HEK293T (cell line): ENCODE results near the gene TMEM135.

Source experiments
- FOXA1 ChIP-seq: fragments of 450-650 bp; IDR thresholded peaks from 2 replicates; pipeline ENCODE4 v1.6.1; 2016; ENCODE audit warnings: mild to moderate bottlenecking
- HDGF ChIP-seq: fragments of 450-650 bp; IDR thresholded peaks from 2 replicates; pipeline ENCODE4 v1.6.1; 2017; ENCODE audit warnings: antibody characterized with exemption, borderline replicate concordance
- LEF1 ChIP-seq: fragments of 450-650 bp; IDR thresholded peaks from 2 replicates; pipeline ENCODE4 v1.6.1; 2017; ENCODE audit warnings: mild to moderate bottlenecking, borderline replicate concordance
- NFRKB ChIP-seq: fragments of 450-650 bp; IDR thresholded peaks from 2 replicates; pipeline ENCODE4 v1.6.1; 2016; ENCODE audit warnings: mild to moderate bottlenecking, moderate library complexity
- SP1 ChIP-seq: fragments of 450-650 bp; IDR thresholded peaks from 2 replicates; pipeline ENCODE4 v1.6.1; 2017
- SUZ12 ChIP-seq: fragments of 450-650 bp; IDR thresholded peaks from 2 replicates; pipeline ENCODE4 v1.6.1; 2016; ENCODE audit warnings: mild to moderate bottlenecking
- ZNF384 ChIP-seq: fragments of 450-650 bp; IDR thresholded peaks from 2 replicates; pipeline ENCODE4 v1.6.1; 2016

- TF ChIP-seq FOXA1 = no peak
- TF ChIP-seq HDGF = no peak
- no peak for TF ChIP-seq LEF1
- TF ChIP-seq ZNF384 = no peak
- TF ChIP-seq NFRKB = no peak
- no peak for TF ChIP-seq SP1
- no peak for TF ChIP-seq SUZ12
Measured at GRCh38 chr11:87284306-87284705, 246.6 kb downstream of the TMEM135 start.
